GM21360 (cell line): ENCODE measurements around the gene NDUFS1.
"Not testable (repeated sequence)": the region's sequence is repeated elsewhere in the genome, so short reads cannot be mapped to it uniquely, and the experiment has no call there.

Experiments
- ATAC-seq: cut with Tn5 transposase; IDR thresholded peaks from one replicate; pipeline ENCODE4 v1.9.1; 2021; ENCODE audit warnings: mild to moderate bottlenecking, moderate library complexity; ENCODE audit not compliant: unreplicated experiment

The NDUFS1 gene

DNA sequence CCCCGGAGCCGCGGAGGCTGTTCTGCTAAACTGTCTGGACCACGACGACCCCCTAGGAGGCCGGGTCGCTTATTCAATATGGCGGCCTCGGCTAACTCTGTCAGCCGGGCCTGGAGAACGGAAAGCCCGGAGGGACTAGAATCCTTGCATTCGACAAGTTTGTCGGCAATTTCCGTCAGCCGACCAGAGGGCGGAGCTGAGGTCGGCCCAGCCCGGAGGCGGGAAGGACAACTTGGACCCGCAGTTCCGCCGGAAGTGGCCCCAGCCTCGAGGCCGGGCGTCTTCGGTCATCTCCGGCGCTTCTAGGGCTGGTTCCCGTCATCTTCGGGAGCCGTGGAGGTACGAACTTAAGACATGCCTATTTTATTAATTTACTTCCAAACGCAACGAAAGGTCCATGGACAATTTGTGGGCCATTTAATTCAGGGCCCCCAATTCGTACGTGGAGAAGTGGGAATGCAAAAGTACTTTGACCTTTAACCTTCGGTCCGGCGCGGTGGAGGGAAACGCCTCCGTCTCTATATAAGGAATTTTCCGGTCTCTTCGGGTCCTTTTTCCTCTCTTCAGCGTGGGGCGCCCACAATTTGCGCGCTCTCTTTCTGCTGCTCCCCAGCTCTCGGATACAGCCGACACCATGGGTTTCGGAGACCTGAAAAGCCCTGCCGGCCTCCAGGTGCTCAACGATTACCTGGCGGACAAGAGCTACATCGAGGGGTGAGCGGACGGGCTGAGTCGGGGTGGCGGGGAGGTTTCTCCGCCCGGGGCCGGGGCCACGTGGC, at the start of gene NDUFS1, which contains the start of gene EEF1B2:
Gene NDUFS1 (minus strand): TSS at position 99 of the 779 bp plus-strand sequence. CDS start 5,766 bp downstream, outside the sequence.
Gene EEF1B2 (plus strand): TSS at position 550 of the 779 bp plus-strand sequence. CDS start 85 bp downstream, at position 635.
- ATAC-seq: peak; percentile 87

- no peak for ATAC-seq
Measured at GRCh38 chr2:206208900-206209299, 49.7 kb upstream of the NDUFS1 start.

GRCh38 chr2:206207316-206207715, 48.1 kb upstream of the NDUFS1 start:
- not testable (repeated sequence) for ATAC-seq

DNA sequence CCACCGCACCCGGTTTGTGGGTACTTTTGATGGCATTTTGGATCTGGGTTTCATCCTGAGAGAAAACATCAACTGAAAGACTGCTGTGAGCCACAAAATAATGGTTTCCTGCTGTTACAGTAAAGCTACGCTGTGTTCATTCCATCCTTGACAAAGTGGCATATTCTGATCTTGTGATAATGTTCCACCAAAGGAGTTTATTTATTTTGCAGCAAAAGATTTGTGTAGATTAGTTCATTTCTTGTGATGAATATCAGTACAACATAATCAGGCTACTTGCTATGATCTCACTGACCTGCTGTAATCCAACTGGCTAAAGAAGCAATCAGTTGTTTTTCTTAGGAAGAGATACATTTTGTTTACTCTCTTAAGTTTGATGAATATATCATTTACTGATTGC, 45.5 kb upstream of the NDUFS1 start:
- no peak for ATAC-seq

GRCh38 chr2:206203331-206203730, 44.1 kb upstream of the NDUFS1 start:
- no peak for ATAC-seq

DNA sequence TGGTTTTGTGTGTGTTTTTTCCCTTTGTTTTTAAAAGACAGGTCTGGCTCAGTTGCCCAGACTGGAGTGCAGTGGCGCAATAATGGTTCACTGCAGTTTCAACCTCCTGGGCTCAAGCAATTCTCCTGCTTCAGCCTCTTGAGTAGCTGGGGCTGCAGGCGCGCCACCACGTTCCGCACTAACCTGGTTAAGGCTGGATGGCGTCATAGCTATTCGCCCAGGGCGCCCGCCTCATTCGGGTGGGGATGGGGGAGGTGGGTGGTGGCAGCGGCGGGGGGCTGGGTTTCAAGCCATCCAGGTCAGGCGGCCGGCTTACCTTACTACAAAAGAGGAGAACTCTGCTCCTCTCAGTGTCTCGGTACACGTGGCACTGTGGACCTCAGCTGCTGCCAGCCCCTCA, 43.2 kb upstream of the NDUFS1 start:
- ATAC-seq: no peak

- no peak for ATAC-seq
Measured at GRCh38 chr2:206201075-206201848, 42.0 kb upstream of the NDUFS1 start.

- ATAC-seq: no peak
Measured at GRCh38 chr2:206198677-206199076, 39.4 kb upstream of the NDUFS1 start.

- ATAC-seq: no peak
Measured at GRCh38 chr2:206193671-206194357, 34.6 kb upstream of the NDUFS1 start.

DNA sequence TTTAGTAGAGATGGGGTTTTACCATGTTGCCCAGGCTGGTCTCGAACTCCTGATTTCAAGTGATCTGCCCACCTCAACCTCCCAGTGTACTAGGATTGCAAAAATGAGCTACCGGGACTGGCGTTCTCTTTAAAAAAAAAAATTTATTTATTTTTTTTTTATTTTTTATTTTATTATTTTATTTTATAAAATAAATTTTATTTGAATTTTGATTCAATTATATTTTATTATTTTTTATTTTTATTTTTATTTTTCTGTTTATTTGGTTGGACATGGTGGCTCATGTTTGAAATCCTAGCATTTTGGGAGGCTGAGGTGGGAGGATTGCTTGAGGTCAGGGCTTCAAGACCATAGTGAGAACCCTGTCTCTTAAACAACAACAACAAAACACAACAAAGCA, 32.9 kb upstream of the NDUFS1 start:
- ATAC-seq: no peak

- ATAC-seq: no peak
Measured at GRCh38 chr2:206190689-206191088, 31.4 kb upstream of the NDUFS1 start.

DNA sequence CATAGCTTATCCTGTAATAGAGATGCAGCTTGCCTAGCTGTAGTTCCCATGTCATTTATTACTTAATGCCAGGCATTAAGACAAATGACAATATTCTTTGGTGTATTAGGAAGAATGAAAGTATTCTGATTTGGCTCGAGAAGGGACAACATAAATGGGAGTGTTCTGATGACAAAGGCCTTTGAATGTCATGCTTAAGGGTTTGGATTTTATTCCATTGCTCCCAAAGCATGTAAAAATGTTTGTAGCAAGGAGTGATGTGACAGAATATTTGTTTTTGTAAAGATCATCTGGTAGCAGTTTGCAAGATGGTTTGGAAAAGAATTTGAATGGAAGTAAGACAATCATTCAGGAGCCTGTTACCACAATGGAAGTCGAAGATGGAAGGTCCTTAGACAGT, 30.9 kb upstream of the NDUFS1 start:
- no peak for ATAC-seq

DNA sequence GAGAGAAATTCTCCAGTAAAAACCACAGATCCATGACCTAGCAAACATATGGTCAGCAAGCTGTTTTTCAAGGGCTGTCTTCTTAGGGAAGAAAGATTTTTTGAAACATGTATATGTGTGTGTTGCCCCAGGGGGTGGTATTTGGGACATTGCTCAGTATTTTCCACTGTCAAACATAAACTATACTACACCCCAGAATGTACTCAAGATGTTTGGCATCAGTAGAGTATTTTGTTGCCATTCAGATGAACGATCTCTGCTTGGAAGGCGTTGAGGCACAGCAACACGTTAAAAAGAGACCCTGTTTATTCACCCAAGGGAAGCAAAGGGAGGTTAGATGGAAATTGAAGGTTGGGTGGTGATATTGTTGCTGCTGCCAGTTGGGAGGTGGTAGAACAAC, 30.4 kb upstream of the NDUFS1 start:
- no peak for ATAC-seq

DNA sequence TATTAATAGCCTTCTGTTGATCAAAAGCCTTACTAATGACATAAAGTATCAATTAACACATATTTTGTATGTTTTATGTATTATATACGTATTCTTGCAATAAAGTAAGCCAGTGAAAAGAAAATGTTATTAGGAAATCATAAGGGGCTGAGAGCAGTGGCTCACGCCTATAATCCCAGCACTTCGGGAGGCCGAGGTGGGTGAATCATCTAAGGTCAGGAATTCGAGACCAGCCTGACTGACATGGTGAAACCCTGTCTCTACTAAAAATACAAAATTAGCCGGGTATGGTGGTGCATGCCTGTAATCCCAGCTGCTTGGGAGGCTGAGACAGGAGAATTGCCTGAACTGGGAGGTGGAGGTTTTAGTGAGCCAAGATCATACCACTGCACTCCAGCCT, 22.3 kb upstream of the NDUFS1 start:
- ATAC-seq: not testable (repeated sequence)

DNA sequence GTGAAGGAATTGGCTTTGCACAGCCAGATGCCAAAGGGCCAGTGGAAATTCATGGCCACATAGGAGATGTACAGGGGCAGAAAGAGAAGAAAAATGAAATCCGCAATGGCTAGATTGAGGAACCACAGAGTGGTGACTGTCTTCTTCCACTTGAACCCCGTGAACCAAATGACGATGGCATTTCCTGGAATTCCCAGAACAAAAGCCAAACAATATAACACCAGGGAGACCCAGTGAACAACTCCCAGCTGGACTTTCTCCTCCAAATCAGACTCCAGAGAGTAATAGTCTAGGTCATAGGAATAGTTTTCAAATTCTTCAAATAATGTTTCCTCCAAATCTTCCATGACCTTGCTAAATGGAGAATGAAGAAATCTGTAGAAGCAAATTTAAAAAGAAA, 17.7 kb upstream of the NDUFS1 start:
- ATAC-seq: no peak

DNA sequence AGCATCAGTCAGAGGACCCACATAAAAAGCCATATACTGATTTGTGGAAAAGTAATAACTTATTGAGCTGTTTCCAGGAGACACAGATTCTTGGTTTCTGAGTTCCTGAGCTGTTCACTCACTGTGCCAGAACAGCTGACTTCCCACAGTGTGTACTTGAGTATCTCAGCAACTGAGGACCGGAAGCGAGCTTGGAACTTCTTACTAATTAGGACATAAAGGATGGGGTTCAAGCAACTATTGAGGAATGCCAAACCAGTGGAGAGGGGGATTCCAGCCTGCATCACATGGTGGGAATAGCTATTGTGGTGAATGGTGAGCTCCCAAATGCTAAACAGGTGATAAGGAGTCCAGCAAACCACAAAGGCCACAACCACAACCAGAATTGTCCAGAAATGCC, 16.9 kb upstream of the NDUFS1 start:
- ATAC-seq: no peak

- ATAC-seq: no peak
Measured at GRCh38 chr2:206173147-206173546, 13.9 kb upstream of the NDUFS1 start.

DNA sequence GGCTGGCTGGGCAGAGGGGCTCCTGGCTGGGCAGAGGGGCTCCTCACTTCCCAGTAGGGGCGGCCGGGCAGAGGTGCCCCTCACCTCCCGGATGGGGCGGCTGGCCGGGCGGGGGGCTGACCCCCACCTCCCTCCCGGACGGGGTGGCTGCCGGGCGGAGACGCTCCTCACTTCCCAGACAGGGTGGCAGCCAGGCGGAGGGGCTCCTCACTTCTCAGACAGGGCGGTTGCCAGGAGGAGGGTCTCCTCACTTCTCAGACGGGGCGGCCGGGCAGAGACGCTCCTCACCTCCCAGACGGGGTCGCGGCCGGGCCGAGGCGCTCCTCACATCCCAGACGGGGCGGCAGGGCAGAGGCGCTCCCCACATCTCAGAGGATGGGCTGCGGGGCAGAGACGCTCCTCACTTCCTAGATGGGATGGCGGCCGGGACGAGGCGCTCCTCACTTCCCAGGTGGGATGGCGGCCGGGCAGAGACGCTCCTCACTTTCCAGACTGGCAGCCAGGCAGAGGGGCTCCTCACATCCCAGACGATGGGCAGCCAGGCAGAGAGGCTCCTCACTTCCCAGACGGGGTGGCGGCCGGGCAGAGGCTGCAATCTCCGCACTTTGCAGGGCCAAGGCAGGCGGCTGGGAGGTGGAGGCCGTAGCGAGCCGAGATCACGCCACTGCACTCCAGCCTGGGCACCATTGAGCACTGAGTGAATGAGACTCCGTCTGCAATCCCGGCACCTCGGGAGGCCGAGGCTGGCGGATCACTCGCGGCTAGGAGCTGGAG, 12.6 kb upstream of the NDUFS1 start:
- ATAC-seq: not testable (repeated sequence)

DNA sequence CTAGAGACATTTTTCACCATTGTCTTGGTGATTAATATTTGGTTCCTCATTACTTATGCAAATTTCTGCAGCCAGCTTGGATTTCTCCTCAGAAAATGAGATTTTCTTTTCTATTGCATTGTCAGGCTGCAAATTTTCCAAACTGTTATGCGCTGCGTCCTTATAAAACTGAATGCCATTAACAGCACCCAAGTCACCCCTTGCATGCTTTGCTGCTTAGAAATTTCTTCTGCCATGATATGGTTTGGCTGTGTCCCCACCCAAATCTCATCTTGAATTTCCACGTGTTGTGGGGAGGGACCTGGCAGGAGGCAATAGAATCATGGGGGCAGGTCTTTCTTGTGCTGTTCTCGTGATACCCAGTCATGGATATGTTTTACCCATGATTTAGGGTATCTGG, 9.0 kb upstream of the NDUFS1 start:
- ATAC-seq: not testable (repeated sequence)

DNA sequence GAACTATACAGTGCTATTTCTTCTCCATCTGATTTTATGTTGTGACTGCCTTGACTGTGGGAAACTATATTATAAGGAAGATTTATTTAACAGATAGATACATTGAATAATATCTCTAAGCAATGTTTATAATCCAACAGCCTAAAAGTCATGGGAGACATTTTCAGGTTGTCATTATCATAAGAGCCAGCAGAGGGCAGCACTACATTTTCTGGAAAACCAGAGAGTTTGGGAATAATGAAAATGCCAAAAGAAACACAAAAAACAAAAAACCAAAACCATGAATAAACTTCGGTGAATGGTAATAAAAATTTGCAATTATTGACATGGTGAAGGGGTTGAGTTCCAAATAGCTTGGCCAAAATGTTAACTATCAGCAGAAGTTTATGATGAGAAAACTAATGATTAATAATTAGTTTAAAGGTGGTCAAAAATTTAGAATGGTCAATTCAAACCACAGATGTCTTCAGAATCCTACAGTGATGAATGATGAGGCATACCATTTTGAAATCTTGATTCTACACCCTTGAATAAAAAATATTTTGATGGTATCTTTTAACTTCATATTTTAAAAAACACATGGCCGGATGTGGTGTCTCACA, 5.1 kb upstream of the NDUFS1 start:
- no peak for ATAC-seq
